ENCODE measurements around the gene PTK6. TPM values are rescaled to one million over a fixed set of nuclear protein-coding genes. Genes with fewer than 3 reads are reported as not detected.

The PTK6 gene
- total RNA-seq, 2 experiments from 2014 or later: 0.21 to 0.53 TPM

DNA sequence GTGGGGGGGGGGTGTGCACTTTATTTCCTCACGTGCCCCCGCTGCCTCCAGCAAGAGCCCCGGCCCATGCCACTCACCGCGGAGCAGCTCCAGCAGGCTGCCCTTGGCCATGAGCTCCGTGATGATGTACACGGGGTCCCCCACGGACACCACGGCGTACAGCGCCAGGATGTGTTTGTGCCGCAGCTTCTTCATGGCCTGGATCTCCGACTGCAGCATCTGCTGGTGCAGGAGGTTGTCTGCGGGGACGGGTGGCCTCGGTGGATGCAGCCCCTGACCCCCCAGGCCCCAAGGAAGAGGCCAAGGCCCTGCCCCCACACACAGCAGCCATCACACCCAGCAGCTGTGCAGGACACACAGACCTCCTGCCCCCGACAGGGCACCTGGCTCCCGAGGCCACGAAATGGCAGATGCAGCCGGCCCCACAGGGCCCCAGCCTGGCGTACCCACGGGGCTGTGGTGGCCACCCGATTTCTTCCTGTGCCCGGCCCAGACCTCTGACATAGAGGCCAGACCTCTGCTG, 4.7 kb downstream of the PTK6 start:
- Mint-ChIP-seq H3K36me3 (no peaks in the 10 kb centered on the region), H3K27ac (no peak overlapping the region), H3K9me3 (ENCODE audit: low read depth) (no peaks in the 10 kb centered on the region), H3K27me3 (peaks cover 10% of the 10 kb centered on the region), H3K4me1 (peaks cover 18% of the 10 kb centered on the region), H3K4me3 (no peak overlapping the region)
- DNase-seq: no peak
- CTCF ChIA-PET: no interaction called here
- ATAC-seq: no peak

DNA sequence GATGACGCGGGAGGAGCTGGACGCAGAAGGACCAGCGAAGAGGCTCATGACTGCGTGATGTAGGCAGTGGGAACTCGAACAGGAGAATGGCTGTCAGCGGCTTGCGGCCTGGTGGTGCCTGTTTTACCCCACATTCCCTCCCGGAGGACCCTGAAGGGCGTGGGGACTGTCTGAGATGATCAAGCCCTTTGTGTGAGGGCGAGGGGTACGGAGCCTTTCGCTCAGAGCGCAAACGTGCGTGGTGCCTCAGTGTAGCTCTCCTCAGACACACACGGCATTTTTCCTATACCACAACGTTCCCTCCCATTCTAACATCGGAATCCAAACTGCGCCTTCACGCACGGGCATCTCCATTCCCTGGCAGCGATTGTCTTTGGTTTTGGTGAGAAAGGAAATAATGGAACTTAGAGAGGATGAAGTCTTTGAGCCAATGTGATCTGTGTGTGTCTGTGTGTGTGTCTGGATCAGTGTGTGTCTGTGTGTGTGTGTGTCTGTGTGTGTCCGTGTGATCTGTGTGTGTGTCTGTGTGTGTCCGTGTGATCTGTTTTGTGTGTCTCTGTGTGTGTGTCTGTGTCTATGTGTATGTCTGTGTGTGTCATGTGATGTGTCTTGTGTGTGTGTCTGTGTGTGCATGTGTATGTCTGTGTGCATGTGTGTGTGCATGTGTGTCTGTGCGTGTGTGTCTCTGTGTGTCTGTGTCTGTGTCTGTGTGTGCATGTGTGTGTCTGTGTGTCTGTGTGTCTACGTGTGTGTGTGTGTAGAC, 5.3 kb downstream of the PTK6 start:
- H3K27ac Mint-ChIP-seq: no peak overlapping the region
- no peaks in the 10 kb centered on the region for H3K9me3 Mint-ChIP-seq (ENCODE audit: low read depth)
- CTCF ChIA-PET: interaction anchor here (0.7 to 1.0 kb wide), 2 partner anchors 10 to 333 kb away, joined by 3 to 5 read pairs; partner anchors contain the start of gene TPD52L2
- H3K4me3 Mint-ChIP-seq: no peak overlapping the region
- no peak for ATAC-seq
- H3K27me3 Mint-ChIP-seq: peaks cover 14% of the 10 kb centered on the region
- no peak for DNase-seq
- H3K4me1 Mint-ChIP-seq: peaks cover 14% of the 10 kb centered on the region
- no peaks in the 10 kb centered on the region for H3K36me3 Mint-ChIP-seq

DNA sequence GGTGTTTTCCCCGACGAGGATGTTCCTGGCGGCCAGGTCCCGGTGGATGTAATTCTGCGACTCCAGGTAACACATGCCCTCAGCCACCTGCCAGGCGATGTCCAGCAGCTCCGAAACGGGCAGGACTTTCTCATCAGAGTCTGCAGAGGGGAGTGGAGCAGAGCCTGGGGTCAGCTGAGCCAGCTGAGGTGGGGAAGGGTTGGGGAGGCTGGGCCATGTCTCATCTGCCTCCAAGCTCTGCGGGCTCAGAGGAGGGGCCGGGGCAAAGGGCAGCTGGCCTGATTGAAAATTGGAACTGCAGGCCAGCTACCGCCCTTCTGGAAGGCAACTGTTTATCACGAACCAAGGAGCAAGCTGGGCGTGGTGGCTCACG, 6.4 kb downstream of the PTK6 start:
- Mint-ChIP-seq H3K4me3 (no peak overlapping the region), H3K27ac (no peak overlapping the region), H3K9me3 (ENCODE audit: low read depth) (no peaks in the 10 kb centered on the region), H3K27me3 (peaks cover 14% of the 10 kb centered on the region), H3K36me3 (no peaks in the 10 kb centered on the region), H3K4me1 (peaks cover 11% of the 10 kb centered on the region)
- CTCF ChIA-PET: interaction anchor here (1.0 kb wide), 1 partner anchor 8 kb away, joined by 5 read pairs; no protein-coding TSS in a partner anchor
- no peak for ATAC-seq
- DNase-seq: no peak

DNA sequence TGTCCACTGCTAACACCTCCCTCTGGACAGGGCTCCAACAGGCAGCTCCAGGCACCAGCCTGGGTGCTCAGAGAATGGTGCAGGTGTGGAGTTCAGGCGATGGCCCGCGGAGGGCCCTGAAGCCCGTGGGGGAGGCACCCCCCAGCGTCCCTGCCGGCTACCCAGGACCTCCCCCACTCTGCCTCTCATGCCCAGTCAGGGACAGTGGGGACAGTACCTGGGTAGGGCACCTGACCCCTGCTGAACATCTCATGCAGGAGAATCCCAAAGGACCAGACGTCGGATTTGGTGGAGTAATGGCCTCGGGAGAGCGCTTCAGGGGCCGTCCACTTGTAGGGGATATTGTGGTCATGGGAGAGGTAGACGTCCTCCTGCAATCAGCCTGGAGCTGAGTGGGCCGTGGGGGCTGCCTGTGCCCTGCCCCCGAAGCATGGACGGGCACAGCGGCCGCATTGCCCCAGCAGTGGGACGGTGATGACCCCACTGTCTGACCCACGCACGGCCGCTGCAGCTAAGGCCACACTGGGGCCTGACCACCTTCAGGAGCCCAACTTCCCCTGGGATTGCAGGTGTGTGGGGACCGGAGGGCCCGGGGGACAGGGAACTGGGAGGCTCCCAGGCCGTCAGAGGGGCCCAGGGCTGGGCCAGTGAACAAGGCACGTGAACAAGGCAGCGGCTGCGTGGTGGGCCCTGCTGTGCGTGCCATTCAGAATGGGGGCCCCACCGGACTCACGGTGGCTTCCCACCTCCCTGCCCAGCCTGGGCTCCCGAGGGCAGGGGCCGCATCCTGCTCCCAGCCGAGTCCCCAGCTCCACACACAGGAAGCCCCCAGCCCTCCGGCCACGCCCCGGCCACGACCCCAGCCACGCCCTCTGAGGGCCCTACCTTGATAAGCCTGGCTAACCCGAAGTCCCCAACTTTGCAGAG, 7.1 kb downstream of the PTK6 start:
- Mint-ChIP-seq H3K4me3 (no peak overlapping the region), H3K9me3 (ENCODE audit: low read depth) (no peaks in the 10 kb centered on the region), H3K27me3 (peaks cover 14% of the 10 kb centered on the region), H3K27ac (no peak overlapping the region), H3K36me3 (no peaks in the 10 kb centered on the region), H3K4me1 (peaks cover 11% of the 10 kb centered on the region)
- ATAC-seq: no peak
- no peak for DNase-seq
- CTCF ChIA-PET: interaction anchor here (1.0 to 1.7 kb wide), 2 partner anchors 8 kb away, joined by 5 to 8 read pairs; partner anchors contain the start of gene PTK6

DNA sequence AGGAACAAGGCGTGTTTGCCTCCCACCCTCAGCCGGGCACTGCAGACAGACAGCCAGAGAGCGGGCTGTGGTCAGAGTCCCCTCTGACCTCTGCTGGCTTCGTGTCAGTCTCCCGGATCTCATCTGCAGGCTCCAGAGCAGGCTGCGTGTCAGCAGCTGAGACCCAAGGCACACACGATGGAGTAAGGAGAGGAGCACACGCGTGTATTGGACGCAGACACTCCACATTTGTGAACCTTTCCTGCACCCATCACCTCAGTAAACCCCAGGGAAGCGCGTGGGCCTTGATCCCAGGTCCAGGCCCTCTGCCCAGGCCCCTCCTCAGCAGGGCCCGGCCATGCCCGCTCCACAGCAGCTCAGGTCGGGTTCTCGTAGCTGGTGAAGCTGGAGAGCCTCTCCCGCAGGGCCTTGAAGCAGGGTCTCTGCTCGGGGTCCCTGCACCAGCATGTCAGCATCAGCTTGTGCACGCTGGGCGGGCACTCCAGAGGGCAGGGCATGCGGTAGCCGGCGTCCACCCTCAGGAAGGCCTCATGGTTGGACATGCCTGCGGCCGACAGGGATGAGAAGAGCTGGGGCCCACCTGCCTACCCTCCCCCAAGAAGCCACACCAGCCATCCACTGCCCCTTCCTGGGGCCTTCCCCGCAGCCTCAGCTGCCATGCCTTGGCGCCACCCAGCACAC, 7.9 kb downstream of the PTK6 start:
- H3K27ac Mint-ChIP-seq: no peak overlapping the region
- CTCF ChIA-PET: interaction anchor here (1.7 kb wide), 1 partner anchor 9 kb away, joined by 8 read pairs; the partner anchor contains the start of gene PTK6
- ATAC-seq (no peak), DNase-seq (no peak)
- peaks cover 11% of the 10 kb centered on the region for H3K4me1 Mint-ChIP-seq
- no peaks in the 10 kb centered on the region for H3K9me3 Mint-ChIP-seq (ENCODE audit: low read depth)
- H3K27me3 Mint-ChIP-seq: peaks cover 14% of the 10 kb centered on the region
- peaks cover 1% of the 10 kb centered on the region for H3K36me3 Mint-ChIP-seq
- H3K4me3 Mint-ChIP-seq: no peak overlapping the region

DNA sequence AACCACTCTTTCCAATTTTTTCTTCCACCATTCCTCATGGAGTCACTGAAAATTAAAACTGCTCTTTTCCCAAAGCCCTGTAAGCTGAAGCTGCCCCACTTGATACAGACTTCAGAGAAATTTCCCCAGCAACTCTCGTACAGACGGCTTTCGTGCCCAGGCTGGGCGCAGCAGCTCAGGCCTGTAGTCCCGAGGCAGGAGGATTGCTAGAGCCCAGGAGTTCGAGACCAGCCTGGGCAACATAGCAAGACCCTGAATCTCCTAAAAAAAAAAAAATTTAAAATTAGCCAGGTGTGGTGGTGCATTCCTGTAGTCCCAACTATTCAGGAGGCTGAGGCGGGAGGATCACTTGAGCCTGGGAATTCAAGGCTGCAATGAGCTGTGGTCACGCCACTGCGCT, 10.0 kb downstream of the PTK6 start:
- DNase-seq (no peak), ATAC-seq (no peak)
- Mint-ChIP-seq H3K9me3 (ENCODE audit: low read depth) (peaks cover 2% of the 10 kb centered on the region), H3K4me1 (peaks cover 14% of the 10 kb centered on the region), H3K27me3 (peaks cover 14% of the 10 kb centered on the region), H3K36me3 (peaks cover 20% of the 10 kb centered on the region), H3K4me3 (no peak overlapping the region), H3K27ac (no peak overlapping the region)
- CTCF ChIA-PET: no interaction called here

DNA sequence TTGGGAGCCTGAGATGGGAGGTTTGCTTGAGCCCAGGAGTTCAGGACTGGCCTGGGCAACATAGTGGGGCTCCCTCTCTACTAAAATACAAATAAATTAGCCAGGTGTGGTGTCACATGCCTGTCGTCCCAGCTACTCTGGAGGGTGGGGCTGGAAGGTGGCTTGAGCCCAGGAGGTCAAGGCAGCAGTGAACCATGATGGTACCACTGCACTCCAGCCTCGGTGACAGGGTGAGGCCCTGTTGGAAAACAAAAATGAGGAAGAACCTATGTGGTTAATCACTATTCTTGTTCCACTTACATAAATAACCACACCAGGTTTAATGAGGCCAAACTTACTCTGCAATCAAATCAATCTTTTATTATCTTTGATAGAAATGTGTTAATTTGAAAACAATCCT, 11.2 kb downstream of the PTK6 start:
- peaks cover 18% of the 10 kb centered on the region for H3K4me1 Mint-ChIP-seq
- ATAC-seq (no peak), DNase-seq (no peak)
- H3K27ac Mint-ChIP-seq: no peak overlapping the region
- CTCF ChIA-PET: no interaction called here
- H3K36me3 Mint-ChIP-seq: peaks cover 28% of the 10 kb centered on the region
- no peak overlapping the region for H3K4me3 Mint-ChIP-seq
- H3K27me3 Mint-ChIP-seq: peaks cover 14% of the 10 kb centered on the region
- peaks cover 2% of the 10 kb centered on the region for H3K9me3 Mint-ChIP-seq (ENCODE audit: low read depth)

DNA sequence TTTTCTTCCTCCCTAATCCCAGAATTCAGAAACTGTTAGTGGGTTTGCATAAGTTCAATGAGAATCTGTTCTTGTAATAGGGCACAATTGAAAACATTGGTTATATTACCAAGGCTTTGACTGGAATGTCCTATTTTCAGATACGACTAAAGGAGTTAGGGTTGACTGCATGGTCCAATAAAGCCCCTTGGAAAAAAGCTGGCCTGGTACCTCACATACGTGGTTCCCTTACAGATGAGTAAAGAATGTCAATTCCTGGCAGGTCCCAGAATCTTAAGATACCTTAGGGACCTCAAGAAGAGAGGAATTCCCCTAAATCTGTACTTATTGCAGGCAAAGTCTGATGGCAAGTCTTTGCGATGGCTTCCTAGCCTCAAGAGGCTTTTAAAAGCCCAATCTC, 12.0 kb downstream of the PTK6 start:
- Mint-ChIP-seq H3K36me3 (peaks cover 28% of the 10 kb centered on the region), H3K27me3 (peaks cover 14% of the 10 kb centered on the region), H3K4me3 (no peak overlapping the region), H3K9me3 (ENCODE audit: low read depth) (peaks cover 2% of the 10 kb centered on the region), H3K27ac (no peak overlapping the region), H3K4me1 (peaks cover 18% of the 10 kb centered on the region)
- DNase-seq (no peak), ATAC-seq (no peak)
- CTCF ChIA-PET: no interaction called here

DNA sequence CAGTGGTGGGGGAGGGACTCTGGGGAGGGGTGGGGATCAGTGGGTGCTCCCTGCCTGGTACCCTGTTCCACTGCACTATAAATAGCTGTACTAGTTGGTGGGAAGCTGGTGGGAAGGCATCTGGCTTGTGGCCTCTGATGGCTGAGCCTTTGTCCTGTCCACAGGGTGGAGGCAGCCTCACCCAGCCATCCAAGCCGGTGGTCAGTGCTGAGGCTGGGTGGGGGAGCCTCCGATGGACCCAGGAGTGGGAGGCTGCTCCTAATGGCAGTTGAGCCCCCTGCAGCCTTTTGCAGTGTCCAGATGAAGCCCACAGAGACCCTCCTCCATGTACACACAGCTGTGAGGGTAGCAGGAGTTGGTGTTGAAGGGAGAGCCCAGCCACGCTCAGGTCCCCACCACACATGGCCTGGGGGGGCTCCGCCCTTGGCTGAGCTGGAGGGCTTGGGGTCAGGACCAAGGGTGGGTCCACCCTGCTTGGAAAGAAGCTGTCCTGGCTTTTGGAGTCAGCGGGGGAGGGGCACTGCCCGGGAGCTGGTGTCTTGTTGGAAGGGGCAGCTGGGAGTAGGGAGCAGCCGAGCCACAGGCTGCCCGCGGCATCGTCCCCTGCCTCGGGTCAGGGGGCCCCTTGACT, 14.1 kb downstream of the PTK6 start:
- H3K27me3 Mint-ChIP-seq: peaks cover 9% of the 10 kb centered on the region
- H3K36me3 Mint-ChIP-seq: peaks cover 28% of the 10 kb centered on the region
- peaks cover 2% of the 10 kb centered on the region for H3K9me3 Mint-ChIP-seq (ENCODE audit: low read depth)
- CTCF ChIA-PET: interaction anchor here (0.9 to 1.9 kb wide), 3 partner anchors 8 to 27 kb away, joined by 4 to 5 read pairs (median 5); no protein-coding TSS in a partner anchor
- no peak overlapping the region for H3K4me3 Mint-ChIP-seq
- DNase-seq (no peak), ATAC-seq (no peak)
- no peak overlapping the region for H3K27ac Mint-ChIP-seq
- peaks cover 14% of the 10 kb centered on the region for H3K4me1 Mint-ChIP-seq

DNA sequence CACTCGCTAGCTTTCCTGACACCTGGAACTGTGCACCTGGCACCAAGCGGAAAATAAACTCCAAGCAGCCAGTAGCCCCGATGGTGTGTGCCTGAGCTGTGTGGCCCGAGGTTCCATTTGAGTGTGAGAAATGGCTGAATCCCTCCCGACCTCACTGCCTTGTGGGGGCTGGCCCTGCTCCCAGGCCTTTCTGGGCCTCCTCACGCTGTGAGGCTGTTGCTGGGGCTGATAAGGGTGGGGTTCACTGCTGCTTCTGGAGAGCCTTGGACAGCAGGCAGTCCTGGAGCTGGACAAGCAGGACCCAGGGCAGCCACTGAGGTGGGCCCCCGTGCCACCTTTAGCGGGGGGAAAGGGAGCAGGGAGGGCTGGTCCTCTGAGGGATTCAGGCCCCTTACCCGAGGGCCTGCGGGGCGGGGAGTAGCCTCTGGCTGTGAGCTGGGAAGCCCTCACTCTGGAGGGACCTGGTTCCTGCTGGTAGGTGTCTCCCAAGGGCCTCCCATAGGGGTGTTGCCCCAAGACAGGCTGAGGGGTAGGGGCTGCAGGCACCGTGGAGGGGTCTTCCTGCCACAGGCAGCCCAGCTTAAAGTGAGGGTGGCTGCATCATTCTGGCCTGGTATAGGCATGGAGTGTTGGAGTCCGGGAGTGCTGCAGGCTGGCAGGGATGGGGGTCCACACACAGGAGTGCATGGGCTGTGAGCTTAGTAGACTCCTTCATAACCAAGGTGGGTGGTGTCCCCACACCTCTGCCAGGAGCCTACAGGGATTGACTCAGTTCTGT, 14.9 kb downstream of the PTK6 start:
- ATAC-seq (no peak), DNase-seq (no peak)
- CTCF ChIA-PET: interaction anchor here (0.9 to 2.0 kb wide), 6 partner anchors 9 to 26 kb away, joined by 4 to 18 read pairs (median 5); partner anchors contain the start of gene PTK6
- peaks cover 10% of the 10 kb centered on the region for H3K4me1 Mint-ChIP-seq
- peaks cover 28% of the 10 kb centered on the region for H3K36me3 Mint-ChIP-seq
- H3K9me3 Mint-ChIP-seq (ENCODE audit: low read depth): peaks cover 2% of the 10 kb centered on the region
- no peak overlapping the region for H3K27ac Mint-ChIP-seq
- H3K27me3 Mint-ChIP-seq: peaks cover 3% of the 10 kb centered on the region
- peak overlapping the region; percentile 54 for H3K4me3 Mint-ChIP-seq

DNA sequence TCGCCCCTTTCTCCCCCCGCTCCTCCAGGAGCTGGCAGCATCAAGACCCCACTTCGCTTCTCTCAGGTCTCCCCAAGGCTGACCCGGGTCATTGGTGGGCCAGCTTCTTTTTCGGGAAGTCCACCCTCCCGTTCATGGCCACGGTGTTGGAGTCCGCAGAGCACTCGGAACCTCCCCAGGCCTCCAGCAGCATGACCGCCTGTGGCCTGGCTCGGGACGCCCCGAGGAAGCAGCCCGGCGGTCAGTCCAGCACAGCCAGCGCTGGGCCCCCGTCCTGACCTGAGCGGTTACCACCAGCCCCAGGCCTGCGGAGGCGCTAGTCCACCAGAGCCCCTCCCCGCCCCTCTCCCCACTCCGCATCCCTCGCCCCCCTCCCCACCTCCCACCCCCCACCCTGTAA, 15.6 kb downstream of the PTK6 start:
- DNase-seq (no peak), ATAC-seq (no peak)
- Mint-ChIP-seq H3K27ac (peak overlapping the region; percentile 74), H3K36me3 (peaks cover 28% of the 10 kb centered on the region), H3K4me1 (peaks cover 10% of the 10 kb centered on the region), H3K27me3 (no peaks in the 10 kb centered on the region), H3K9me3 (ENCODE audit: low read depth) (peaks cover 2% of the 10 kb centered on the region), H3K4me3 (peak overlapping the region; percentile 75)
- CTCF ChIA-PET: interaction anchor here (0.9 to 2.0 kb wide), 12 partner anchors 9 to 452 kb away, joined by 3 to 18 read pairs (median 5); partner anchors contain the start of genes PTK6 and UCKL1

Measured in activated CD8-positive, alpha-beta memory T cell treated with anti-CD3 and anti-CD28 coated beads, Interleukin-2, amount 10 ng/mL, durations not matched to agents 7 days and 5 days (primary cell).